NCI-H187 (cell line): ENCODE measurements around the gene FAM83G.
"Not testable (repeated sequence)": the region's sequence is repeated elsewhere in the genome, so short reads cannot be mapped to it uniquely, and the experiment has no call there.

Source experiments
- DNase-seq, 2 experiments: peaks; one replicate each; lab custom pipeline; 2025; lab: John Stamatoyannopoulos, UW

The FAM83G gene

GRCh38 chr17:18951941-18952842 is 52.4 kb downstream of the FAM83G start, which contains the start of gene SLC5A10:
TSS of gene SLC5A10 (plus strand) at chr17:18952165. CDS start at chr17:18952206, 41 bp downstream.
- DNase-seq = no peak

GRCh38 chr17:18950944-18951905 is 53.3 kb downstream of the FAM83G start:
- no peak for DNase-seq

- no peak for DNase-seq
Measured at GRCh38 chr17:18950346-18950745, 54.2 kb downstream of the FAM83G start.

GRCh38 chr17:18949566-18949965 is 55.0 kb downstream of the FAM83G start:
- DNase-seq = no peak

- no peak for DNase-seq
Measured at GRCh38 chr17:18948476-18949006, 56.0 kb downstream of the FAM83G start.

DNA sequence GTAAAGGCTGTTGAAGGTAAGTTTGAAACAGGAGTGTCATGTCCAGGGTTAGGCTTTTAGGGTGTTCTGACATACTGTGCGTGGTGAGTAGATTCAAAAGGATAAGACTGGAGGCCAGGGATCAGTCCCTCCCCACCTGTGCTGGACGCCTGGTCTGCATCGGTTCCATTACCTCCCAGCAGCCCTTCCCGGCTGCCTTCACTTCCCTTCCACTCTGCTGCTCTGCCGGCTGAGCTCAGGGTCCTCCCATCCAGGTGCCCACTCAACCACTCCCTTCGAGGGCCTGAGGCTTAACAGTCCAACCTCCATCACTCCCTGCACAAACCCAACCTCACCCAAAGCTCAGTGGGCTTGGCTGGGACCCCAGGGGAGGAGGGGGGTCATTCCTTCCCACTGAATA is 56.7 kb downstream of the FAM83G start:
- DNase-seq = no peak

DNA sequence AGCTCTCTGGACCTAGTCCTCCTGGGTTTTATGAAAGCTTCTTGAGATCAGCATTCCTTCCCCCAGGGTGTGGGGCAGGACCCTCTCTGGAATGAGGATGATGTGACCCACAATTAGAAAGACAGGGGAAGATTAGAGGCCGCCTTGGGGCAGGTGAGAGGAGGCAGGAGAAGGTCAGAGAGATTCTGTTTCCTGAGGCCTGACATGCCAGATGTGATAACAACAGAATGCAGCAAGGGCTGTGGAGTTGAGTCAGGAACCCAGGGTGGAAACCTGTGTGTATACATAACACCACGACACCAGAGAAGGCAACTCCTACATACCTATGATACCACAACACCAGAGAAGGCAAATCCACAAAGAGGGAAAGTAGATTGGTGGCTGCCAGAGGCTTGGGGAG is 58.0 kb downstream of the FAM83G start:
- DNase-seq = no peak

- DNase-seq = no peak
Measured at GRCh38 chr17:18944646-18945045, 59.9 kb downstream of the FAM83G start.

GRCh38 chr17:18938692-18939023 is 65.9 kb downstream of the FAM83G start:
- no peak for DNase-seq

GRCh38 chr17:18937981-18938691 is 66.4 kb downstream of the FAM83G start:
- DNase-seq = no peak

GRCh38 chr17:18933102-18934058 is 71.2 kb downstream of the FAM83G start:
- DNase-seq = no peak

DNA sequence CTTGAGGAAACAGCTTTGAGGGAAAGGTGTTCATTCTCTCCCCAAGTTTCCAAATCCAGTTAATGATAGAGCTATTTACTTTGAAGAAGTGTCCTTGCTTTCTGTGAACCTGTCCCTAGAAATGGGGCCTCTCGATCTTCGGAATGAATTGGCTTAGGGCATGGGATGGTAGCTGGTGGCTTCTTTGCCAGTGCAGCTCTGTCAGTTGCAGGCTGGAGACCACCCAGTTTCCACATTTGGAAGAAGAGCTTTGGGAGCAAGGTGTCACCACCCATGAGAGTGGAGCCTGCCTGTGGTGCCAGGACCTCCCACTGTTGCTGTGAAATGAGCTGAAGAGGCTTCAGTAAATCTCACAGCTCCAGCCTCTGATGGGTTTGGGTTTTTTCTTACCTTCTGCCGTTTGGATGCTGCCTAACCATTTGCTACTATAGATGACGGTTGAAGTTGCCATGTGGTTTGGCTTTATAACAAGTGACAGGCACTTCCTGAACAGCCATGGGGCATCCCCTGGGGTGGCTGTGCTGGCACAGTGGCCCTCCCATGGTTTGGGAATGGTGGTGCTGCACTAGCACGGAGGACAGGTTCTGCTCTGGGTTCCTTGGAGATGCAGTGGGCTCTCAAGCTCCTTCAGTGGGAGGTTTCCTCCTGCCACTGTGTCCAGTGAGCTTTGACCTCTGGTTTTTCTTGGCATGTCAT is 72.1 kb downstream of the FAM83G start:
- no peak for DNase-seq

DNA sequence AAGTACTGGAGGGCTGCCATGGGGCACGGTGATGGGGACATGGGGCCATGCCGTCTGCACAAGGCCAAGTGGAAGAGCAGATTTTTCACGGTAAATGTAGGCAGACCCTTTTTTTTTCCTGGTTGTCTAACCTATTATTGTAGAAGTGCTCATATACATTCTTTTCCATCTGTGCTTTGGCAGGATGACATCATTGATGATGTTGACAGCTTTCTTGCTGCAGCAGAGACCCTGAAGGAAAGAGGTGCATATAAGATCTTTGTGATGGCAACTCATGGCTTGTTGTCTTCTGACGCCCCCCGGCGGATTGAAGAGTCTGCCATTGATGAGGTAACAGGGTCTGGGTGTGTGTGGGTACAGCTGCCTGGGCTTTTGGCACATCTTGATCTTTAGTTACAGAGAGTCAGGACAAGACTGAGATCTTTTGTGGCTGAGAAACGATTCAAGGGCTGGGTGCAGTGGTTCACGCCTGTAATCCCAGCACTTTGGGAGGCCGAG is 75.9 kb downstream of the FAM83G start:
- no peak for DNase-seq

GRCh38 chr17:18925187-18925586 is 79.4 kb downstream of the FAM83G start:
- DNase-seq = no peak

- not testable (repeated sequence) for DNase-seq
Measured at GRCh38 chr17:18922596-18922995, 82.0 kb downstream of the FAM83G start.

- no peak for DNase-seq
Measured at GRCh38 chr17:18921912-18922451, 82.6 kb downstream of the FAM83G start.

- DNase-seq = no peak
Measured at GRCh38 chr17:18921485-18921884, 83.1 kb downstream of the FAM83G start.

- no peak for DNase-seq
Measured at GRCh38 chr17:18920911-18921441, 83.6 kb downstream of the FAM83G start.

DNA sequence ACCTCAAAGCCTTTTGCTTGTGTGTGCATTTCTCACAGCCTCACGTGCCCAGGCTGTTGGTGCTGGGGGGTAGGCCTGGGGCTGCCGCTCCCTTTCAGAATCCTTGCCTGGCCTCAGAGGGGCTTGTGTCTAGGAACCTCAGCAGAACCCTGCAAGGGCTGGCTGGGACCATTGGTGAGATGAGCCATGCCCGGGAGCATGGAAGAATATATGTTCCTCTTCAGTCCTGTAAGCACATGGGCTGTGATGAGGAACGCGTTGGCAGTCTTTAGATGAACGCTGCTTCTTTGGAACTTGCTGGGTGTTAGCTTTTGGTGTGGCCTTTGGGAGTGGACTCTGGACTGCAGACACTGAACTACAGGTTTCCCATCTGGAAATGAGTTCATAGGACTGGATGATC is 84.6 kb downstream of the FAM83G start:
- no peak for DNase-seq
